GM12865 (cell line): Measurements from ENCODE around the gene NEBL.
"Not testable (repeated sequence)": the region's sequence is repeated elsewhere in the genome, so short reads cannot be mapped to it uniquely, and the experiment has no call there.

Experiments used
- DNase-seq: peaks from one replicate; pipeline ENCODE4 v3.0.0; 2010; ENCODE audit warnings: low read depth
- H3K4me3 ChIP-seq: 2 replicates; pipeline ENCODE4 v1.5.1; 2011; ENCODE audit warnings: mild to moderate bottlenecking, low read depth, low read length, control low read depth
- TF ChIP-seq, protein P1 (sequence below): IDR thresholded peaks from 2 replicates; pipeline ENCODE4 v1.5.1; 2011; ENCODE audit warnings: low read length, control low read depth, low read depth, inconsistent platforms; ENCODE audit not compliant: insufficient read depth; ENCODE audit errors: missing control alignments

NEBL gene, protein sequence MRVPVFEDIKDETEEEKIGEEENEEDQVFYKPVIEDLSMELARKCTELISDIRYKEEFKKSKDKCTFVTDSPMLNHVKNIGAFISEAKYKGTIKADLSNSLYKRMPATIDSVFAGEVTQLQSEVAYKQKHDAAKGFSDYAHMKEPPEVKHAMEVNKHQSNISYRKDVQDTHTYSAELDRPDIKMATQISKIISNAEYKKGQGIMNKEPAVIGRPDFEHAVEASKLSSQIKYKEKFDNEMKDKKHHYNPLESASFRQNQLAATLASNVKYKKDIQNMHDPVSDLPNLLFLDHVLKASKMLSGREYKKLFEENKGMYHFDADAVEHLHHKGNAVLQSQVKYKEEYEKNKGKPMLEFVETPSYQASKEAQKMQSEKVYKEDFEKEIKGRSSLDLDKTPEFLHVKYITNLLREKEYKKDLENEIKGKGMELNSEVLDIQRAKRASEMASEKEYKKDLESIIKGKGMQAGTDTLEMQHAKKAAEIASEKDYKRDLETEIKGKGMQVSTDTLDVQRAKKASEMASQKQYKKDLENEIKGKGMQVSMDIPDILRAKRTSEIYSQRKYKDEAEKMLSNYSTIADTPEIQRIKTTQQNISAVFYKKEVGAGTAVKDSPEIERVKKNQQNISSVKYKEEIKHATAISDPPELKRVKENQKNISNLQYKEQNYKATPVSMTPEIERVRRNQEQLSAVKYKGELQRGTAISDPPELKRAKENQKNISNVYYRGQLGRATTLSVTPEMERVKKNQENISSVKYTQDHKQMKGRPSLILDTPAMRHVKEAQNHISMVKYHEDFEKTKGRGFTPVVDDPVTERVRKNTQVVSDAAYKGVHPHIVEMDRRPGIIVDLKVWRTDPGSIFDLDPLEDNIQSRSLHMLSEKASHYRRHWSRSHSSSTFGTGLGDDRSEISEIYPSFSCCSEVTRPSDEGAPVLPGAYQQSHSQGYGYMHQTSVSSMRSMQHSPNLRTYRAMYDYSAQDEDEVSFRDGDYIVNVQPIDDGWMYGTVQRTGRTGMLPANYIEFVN

DNA sequence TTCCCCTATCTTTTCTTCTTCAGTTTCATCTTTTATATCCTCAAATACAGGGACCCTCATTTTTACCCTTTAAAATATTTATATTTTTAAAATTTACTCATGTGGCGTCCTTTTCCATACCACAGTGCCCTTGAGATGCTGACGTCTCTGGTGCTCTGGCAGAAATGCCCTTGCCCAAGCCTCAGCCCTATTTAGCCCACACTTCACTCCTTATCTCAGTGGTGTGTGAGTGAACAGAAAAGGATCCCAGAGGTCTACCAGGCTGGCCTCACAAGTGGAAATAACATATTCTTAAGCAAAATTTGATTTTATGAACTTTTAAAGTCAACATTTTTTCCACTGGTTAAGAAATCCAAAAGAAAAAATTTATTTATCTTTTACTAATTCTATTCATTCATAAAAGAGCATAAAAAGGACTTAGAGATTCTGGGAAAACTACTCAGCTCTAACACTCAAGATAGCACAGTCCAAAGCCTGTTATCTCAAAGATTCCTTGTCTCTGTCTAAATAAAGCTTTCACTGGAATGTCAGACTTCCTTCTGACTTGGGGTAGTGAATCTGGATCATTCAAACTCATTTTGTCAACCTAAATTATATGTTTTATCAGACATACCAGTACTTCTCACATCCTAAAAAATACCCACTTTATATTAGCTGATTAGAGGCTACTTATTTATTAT lies at the start of gene NEBL:
Gene NEBL (minus strand): TSS at position 166 of the 680 bp plus-strand sequence. CDS start 106 bp downstream, at position 60.
- H3K4me3 ChIP-seq: no peak within 1 kb of the TSS
- no peak for DNase-seq
- TF ChIP-seq, protein P1, sequence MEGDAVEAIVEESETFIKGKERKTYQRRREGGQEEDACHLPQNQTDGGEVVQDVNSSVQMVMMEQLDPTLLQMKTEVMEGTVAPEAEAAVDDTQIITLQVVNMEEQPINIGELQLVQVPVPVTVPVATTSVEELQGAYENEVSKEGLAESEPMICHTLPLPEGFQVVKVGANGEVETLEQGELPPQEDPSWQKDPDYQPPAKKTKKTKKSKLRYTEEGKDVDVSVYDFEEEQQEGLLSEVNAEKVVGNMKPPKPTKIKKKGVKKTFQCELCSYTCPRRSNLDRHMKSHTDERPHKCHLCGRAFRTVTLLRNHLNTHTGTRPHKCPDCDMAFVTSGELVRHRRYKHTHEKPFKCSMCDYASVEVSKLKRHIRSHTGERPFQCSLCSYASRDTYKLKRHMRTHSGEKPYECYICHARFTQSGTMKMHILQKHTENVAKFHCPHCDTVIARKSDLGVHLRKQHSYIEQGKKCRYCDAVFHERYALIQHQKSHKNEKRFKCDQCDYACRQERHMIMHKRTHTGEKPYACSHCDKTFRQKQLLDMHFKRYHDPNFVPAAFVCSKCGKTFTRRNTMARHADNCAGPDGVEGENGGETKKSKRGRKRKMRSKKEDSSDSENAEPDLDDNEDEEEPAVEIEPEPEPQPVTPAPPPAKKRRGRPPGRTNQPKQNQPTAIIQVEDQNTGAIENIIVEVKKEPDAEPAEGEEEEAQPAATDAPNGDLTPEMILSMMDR: no peak

DNA sequence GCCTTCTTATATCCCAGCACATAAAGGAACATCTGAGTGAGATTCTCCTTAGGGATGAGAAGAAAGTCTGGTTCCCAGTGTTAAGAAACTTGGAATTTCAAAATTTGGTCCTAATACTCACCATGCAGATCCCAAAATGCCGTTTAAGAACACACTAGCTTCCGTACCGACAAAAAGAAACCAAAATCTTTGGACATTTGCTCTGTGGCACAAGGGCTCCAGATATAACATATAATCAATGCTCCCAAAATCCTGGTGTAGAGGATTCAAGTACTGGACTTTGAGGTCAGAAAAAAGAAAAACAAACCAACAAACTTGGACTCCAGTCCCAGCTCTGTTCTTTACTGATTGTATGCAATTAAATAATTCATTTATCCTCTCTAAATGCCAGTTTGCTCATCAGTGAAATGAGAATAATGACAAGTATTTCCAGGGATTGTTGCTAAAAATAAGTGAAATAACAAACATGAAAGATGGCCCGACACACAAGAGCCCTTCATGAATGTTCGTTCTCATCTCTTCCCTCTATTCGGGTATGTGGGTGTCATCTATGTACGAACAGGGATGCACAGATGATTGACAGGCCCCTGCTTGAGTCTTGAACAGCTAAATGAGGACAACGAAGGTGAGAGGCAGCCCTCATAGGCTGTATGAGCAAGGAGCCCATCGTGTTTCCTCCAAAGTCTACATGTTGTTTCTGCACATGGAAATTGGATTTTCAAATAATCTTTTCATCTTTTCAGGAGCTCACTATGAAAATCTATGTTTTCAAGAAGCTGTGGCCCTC lies 48.6 kb upstream of the NEBL start:
- H3K4me3 ChIP-seq: no peak overlapping the region
- DNase-seq: no peak
- TF ChIP-seq, protein P1: no peak

GRCh38 chr10:20944789-20945502 lies 47.8 kb upstream of the NEBL start:
- DNase-seq: no peak
- TF ChIP-seq, protein P1: no peak
- no peak overlapping the region for H3K4me3 ChIP-seq

DNA sequence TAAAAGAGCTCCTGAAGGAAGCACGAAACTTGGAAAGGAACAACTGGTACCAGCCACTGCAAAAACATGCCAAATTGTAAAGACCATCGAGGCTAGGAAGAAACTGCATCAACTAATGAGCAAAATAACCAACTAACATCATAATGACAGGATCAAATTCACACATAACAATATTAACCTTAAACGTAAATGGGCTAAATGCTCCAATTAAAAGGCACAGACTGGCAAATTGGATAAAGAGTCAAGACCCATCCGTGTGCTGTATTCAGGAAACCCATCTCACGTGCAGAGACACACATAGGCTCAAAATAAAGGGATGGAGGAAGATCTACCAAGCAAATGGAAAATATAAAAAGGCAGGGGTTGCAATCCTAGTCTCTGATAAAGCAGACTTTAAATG lies 42.3 kb upstream of the NEBL start:
- not testable (repeated sequence) for DNase-seq, H3K4me3 ChIP-seq

- no peak overlapping the region for H3K4me3 ChIP-seq
- TF ChIP-seq, protein P1: no peak
- DNase-seq: no peak
Observed at GRCh38 chr10:20936396-20936795, 39.3 kb upstream of the NEBL start.

DNA sequence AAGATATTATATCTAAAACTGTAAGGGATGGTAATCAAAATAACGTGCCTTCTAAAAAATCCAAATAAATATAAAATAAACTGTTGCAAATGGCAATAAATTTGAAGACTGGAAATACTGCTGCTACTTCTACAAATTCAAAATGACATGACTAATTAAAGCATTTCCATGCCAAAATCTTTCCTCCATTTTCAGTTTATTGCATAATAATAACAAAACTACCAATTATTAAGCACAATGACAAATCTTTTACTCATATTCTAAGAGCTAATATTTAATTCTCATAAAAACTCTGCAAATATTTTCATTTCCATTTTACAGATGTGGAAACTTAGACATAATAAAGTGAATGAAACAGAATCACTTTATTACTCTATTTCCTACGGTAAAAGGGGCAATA lies 38.8 kb upstream of the NEBL start:
- no peak overlapping the region for H3K4me3 ChIP-seq
- TF ChIP-seq, protein P1: no peak
- DNase-seq: no peak
